SK-MEL-5 (cell line): ENCODE measurements around the gene DOCK6. TPM values are rescaled to one million over a fixed set of nuclear protein-coding genes. Genes with fewer than 3 reads are reported as not detected.

Experiments
- DNase-seq: peaks from one replicate; pipeline ENCODE4 v3.0.0-alpha.2; 2016; ENCODE audit warnings: low read depth, low spot score
- in situ Hi-C: cut with HindIII; loops from 2 replicates; pipeline ENCODE4 v1.10.0; 2016; ENCODE audit warnings: low sequenced_read_pairs, high pct_unique_total_duplicates, low pct_unique_long_range_greater_than_20kb
- polyA plus RNA-seq, 2 experiments: library from polyadenylated mRNA; depleted of rRNA; stranded (reverse); fragments of >200 nt; gene quantifications; 2 replicates each; pipeline ENCODE4 v1.2.3, GENCODE V29; 2015
- total RNA-seq: library from RNA; depleted of rRNA; stranded (reverse); fragments of >200 nt; shearing (Covaris generic); gene quantifications from 2 replicates; pipeline ENCODE4 v1.2.3, GENCODE V29; 2014; rRNA removed

The DOCK6 gene, protein sequence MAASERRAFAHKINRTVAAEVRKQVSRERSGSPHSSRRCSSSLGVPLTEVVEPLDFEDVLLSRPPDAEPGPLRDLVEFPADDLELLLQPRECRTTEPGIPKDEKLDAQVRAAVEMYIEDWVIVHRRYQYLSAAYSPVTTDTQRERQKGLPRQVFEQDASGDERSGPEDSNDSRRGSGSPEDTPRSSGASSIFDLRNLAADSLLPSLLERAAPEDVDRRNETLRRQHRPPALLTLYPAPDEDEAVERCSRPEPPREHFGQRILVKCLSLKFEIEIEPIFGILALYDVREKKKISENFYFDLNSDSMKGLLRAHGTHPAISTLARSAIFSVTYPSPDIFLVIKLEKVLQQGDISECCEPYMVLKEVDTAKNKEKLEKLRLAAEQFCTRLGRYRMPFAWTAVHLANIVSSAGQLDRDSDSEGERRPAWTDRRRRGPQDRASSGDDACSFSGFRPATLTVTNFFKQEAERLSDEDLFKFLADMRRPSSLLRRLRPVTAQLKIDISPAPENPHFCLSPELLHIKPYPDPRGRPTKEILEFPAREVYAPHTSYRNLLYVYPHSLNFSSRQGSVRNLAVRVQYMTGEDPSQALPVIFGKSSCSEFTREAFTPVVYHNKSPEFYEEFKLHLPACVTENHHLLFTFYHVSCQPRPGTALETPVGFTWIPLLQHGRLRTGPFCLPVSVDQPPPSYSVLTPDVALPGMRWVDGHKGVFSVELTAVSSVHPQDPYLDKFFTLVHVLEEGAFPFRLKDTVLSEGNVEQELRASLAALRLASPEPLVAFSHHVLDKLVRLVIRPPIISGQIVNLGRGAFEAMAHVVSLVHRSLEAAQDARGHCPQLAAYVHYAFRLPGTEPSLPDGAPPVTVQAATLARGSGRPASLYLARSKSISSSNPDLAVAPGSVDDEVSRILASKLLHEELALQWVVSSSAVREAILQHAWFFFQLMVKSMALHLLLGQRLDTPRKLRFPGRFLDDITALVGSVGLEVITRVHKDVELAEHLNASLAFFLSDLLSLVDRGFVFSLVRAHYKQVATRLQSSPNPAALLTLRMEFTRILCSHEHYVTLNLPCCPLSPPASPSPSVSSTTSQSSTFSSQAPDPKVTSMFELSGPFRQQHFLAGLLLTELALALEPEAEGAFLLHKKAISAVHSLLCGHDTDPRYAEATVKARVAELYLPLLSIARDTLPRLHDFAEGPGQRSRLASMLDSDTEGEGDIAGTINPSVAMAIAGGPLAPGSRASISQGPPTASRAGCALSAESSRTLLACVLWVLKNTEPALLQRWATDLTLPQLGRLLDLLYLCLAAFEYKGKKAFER (N-terminal part only)
- total RNA-seq, result 3.5 and 3.9 TPM in 2 replicates
- 11.4 and 12.6 TPM in 2 replicates for polyA plus RNA-seq (2015; cell fraction: cytosol; rRNA removed)
- polyA plus RNA-seq (2015; cell fraction: nucleus; rRNA removed), result 24.4 and 34.5 TPM in 2 replicates

- no peak for DNase-seq
- in situ Hi-C loops, result no loop called here
Observed at GRCh38 chr19:11261971-11262839, at the start of gene DOCK6. Gene DOCK6, minus strand, starts transcription at chr19:11262524. Its CDS starts 84 bp downstream, at chr19:11262440.

DNA sequence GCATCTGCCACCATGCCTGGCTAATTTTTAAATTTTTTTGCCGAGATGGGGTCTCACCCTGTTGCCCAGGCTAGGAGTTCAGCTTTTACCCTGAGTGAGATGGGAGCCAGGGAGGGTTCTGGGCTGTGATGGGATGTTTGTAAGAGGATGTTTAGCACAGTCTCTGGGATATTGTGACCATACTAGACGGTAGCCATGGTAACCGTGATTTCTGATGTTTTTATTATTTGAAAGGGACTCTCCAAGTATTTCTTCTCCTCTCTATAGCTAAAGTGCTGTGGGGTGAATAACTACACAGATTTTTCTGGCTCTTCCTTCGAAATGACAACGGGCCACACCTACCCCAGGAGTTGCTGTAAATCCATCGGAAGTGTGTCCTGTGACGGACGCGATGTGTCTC is 44.0 kb upstream of the DOCK6 start:
- no peak for DNase-seq
- in situ Hi-C loops, result no loop called here

DNA sequence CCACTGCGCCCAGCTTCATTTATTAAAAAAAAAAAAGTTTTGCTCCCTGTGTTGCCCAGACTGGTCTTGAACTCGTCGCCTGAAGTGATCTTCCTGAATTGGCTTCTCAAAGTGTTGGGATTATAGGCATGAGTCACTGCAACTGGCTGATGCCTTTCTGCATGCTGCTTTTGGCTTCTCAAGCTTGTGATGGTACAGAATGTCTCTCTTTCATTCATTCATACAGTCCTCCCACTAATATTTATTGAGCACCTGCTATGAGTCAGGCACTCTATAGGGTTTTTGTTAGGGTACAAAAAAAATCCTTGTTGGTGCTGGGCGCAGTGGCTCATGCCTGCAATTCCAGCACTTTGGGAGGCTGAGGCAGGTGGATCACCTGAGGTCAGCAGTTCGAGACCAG is 42.6 kb upstream of the DOCK6 start:
- no peak for DNase-seq
- in situ Hi-C loops, result no loop called here

GRCh38 chr19:11300811-11301120 is 38.4 kb upstream of the DOCK6 start:
- in situ Hi-C loops, result no loop called here

GRCh38 chr19:11299946-11300810 is 37.9 kb upstream of the DOCK6 start:
- no peak for DNase-seq
- in situ Hi-C loops, result no loop called here

More at GRCh38 chr19:11300811-11301120, 38.4 kb upstream of the DOCK6 start:
- no peak for DNase-seq

- in situ Hi-C loops, result no loop called here
- no peak for DNase-seq
Observed at GRCh38 chr19:11296264-11296663, 33.9 kb upstream of the DOCK6 start.

- DNase-seq, result no peak
- in situ Hi-C loops, result no loop called here
Observed at GRCh38 chr19:11295665-11296245, 33.4 kb upstream of the DOCK6 start, which contains the start of gene TSPAN16. Gene TSPAN16, plus strand, starts transcription at chr19:11296160. Its CDS starts 138 bp downstream, at chr19:11296298.

GRCh38 chr19:11295180-11295579 is 32.9 kb upstream of the DOCK6 start:
- in situ Hi-C loops, result no loop called here
- DNase-seq, result no peak

- in situ Hi-C loops, result no loop called here
- DNase-seq, result peak; percentile 91
Observed at GRCh38 chr19:11293433-11294389, 31.4 kb upstream of the DOCK6 start.

DNA sequence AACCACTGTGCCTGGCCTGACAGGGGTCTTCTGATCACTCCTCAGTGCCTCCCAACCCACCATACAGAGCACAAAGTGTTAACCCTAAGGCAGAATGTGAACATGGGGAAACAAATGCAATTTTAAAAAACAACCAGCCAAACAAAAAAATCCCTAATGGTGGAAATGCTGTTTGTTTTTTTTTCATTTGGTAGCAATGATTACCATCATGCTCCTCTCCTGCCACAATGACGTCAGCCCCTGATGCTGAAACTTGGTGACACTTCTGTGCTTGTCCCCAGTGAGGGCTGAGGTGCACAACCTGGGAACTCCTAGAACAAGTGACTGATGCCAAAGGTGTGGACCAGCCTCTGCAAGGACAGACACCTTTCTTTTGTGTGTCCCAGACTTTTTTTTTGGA is 29.7 kb upstream of the DOCK6 start:
- in situ Hi-C loops, result no loop called here
- no peak for DNase-seq

GRCh38 chr19:11291415-11291814 is 29.1 kb upstream of the DOCK6 start:
- DNase-seq, result no peak
- in situ Hi-C loops, result no loop called here

- in situ Hi-C loops, result no loop called here
- DNase-seq, result no peak
Observed at GRCh38 chr19:11290256-11290655, 27.9 kb upstream of the DOCK6 start.

GRCh38 chr19:11288349-11288748 is 26.0 kb upstream of the DOCK6 start:
- in situ Hi-C loops, result no loop called here
- DNase-seq, result no peak

DNA sequence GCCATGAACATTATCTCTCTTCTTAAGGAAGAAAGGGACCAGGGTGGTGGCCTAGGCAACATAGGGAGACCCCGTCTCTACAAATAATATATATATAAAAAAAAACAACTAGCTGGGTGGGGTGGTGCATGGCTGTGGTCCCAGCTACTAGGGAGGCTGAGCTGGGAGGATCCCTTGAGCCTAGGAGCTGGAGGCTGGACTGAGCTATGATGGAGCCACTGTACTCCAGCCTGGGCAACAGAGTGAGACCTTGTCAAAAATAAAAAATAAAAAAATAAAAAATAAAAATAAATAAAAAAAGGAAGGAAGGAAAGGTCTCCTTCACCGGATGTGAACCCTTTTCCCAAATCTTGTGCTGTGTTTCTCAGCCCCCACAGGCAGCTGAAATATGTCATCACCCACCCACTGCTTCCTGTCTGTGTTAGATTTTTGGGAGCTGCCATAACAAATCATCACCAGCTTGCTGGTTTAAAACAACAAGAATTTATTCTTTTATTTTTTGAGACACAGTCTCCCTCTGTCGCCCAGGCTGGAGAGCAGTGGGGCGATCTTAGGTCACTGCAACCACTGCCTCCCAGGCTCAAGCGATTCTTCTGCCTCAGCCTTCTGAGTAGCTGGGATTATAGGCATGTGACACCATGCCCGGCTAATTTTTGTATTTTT is 24.1 kb upstream of the DOCK6 start:
- DNase-seq, result no peak
- in situ Hi-C loops, result no loop called here
